Loucy (cell line): ENCODE results near the gene GPC5.

Experiments
- CTCF ChIP-seq: fragments of 200-600 bp; sonication (generic); conservative IDR thresholded peaks from 2 replicates; pipeline ENCODE4 v1.5.1; 2014; ENCODE audit warnings: mild to moderate bottlenecking, antibody characterized with exemption, low read length
- EZH2phosphoT487 ChIP-seq: fragments of 200-600 bp; IDR thresholded peaks from 2 replicates; pipeline ENCODE4 v1.6.1; 2018; ENCODE audit warnings: antibody characterized with exemption, mild to moderate bottlenecking, moderate library complexity, borderline replicate concordance

- TF ChIP-seq CTCF = no peak
- no peak for TF ChIP-seq EZH2phosphoT487
These were observed 759.9 kb downstream of the GPC5 start for GRCh38 chr13:92158346-92158745.
